ENCODE data around the gene CT45A2. TPM values are rescaled to one million over a fixed set of nuclear protein-coding genes. Genes with fewer than 3 reads are reported as not detected.
"Not testable (repeated sequence)": the region's sequence is repeated elsewhere in the genome, so short reads cannot be mapped to it uniquely, and the experiment has no call there.

CT45A2 gene, protein sequence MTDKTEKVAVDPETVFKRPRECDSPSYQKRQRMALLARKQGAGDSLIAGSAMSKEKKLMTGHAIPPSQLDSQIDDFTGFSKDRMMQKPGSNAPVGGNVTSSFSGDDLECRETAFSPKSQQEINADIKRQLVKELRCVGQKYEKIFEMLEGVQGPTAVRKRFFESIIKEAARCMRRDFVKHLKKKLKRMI
- not detected in 2 replicates for total RNA-seq (2014; rRNA removed; shearing (Covaris generic))
- polyA plus RNA-seq (2014; cell fraction: nucleus; rRNA removed): not detected in 2 replicates

DNA sequence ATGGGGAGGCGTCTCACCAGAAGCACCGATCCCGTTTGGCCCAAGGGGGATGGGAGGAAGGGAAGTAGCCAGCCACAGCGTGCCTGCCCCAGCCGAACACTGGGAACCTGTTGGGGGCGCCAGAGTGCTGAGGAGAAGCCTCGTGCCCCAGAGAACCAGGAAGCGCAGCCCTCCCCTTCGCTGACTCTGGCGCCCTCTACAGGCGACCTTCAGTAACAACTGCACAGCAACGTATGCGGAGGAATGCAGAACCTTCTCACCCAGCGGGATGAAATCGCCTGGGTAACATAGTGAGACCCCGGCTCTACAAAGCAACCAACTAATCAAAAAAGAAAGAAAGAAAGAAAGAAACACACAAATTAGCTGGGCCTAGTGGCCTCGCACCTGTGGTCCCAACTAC, at the start of gene CT45A2:
TSS of gene CT45A2 (minus strand) at position 101 of the 400 bp plus-strand sequence. CDS start 3,747 bp downstream, outside the sequence.
- not testable (repeated sequence) for DNase-seq (ENCODE audit: extremely low read depth, low read depth)

DNA sequence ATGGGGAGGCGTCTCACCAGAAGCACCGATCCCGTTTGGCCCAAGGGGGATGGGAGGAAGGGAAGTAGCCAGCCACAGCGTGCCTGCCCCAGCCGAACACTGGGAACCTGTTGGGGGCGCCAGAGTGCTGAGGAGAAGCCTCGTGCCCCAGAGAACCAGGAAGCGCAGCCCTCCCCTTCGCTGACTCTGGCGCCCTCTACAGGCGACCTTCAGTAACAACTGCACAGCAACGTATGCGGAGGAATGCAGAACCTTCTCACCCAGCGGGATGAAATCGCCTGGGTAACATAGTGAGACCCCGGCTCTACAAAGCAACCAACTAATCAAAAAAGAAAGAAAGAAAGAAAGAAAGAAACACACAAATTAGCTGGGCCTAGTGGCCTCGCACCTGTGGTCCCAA, 34.6 kb upstream of the CT45A2 start, which contains the start of gene CT45A8:
TSS of gene CT45A8 (minus strand) at position 101 of the 400 bp plus-strand sequence. CDS start 3,755 bp downstream, outside the sequence.
- not testable (repeated sequence) for DNase-seq (ENCODE audit: extremely low read depth, low read depth)

DNA sequence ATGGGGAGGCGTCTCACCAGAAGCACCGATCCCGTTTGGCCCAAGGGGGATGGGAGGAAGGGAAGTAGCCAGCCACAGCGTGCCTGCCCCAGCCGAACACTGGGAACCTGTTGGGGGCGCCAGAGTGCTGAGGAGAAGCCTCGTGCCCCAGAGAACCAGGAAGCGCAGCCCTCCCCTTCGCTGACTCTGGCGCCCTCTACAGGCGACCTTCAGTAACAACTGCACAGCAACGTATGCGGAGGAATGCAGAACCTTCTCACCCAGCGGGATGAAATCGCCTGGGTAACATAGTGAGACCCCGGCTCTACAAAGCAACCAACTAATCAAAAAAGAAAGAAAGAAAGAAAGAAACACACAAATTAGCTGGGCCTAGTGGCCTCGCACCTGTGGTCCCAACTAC, 17.4 kb upstream of the CT45A2 start, which contains the start of gene CT45A7:
TSS of gene CT45A7 (minus strand) at position 101 of the 400 bp plus-strand sequence. CDS start 3,747 bp downstream, outside the sequence.
- DNase-seq (ENCODE audit: extremely low read depth, low read depth): not testable (repeated sequence)

DNA sequence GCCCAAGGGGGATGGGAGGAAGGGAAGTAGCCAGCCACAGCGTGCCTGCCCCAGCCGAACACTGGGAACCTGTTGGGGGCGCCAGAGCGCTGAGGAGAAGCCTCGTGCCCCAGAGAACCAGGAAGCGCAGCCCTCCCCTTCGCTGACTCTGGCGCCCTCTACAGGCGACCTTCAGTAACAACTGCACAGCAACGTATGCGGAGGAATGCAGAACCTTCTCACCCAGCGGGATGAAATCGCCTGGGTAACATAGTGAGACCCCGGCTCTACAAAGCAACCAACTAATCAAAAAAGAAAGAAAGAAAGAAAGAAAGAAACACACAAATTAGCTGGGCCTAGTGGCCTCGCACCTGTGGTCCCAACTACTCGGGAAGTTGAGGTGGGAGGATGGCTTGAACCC, 17.1 kb downstream of the CT45A2 start, which contains the start of gene CT45A6:
TSS of gene CT45A6 (minus strand) at position 101 of the 400 bp plus-strand sequence. CDS start 3,794 bp downstream, outside the sequence.
- not testable (repeated sequence) for DNase-seq (ENCODE audit: extremely low read depth, low read depth)

DNA sequence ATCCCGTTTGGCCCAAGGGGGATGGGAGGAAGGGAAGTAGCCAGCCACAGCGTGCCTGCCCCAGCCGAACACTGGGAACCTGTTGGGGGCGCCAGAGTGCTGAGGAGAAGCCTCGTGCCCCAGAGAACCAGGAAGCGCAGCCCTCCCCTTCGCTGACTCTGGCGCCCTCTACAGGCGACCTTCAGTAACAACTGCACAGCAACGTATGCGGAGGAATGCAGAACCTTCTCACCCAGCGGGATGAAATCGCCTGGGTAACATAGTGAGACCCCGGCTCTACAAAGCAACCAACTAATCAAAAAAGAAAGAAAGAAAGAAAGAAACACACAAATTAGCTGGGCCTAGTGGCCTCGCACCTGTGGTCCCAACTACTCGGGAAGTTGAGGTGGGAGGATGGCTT, 34.4 kb downstream of the CT45A2 start, which contains the start of gene CT45A5:
TSS of gene CT45A5 (minus strand) at position 101 of the 400 bp plus-strand sequence. CDS start 3,774 bp downstream, outside the sequence.
- not testable (repeated sequence) for DNase-seq (ENCODE audit: extremely low read depth, low read depth)

DNA sequence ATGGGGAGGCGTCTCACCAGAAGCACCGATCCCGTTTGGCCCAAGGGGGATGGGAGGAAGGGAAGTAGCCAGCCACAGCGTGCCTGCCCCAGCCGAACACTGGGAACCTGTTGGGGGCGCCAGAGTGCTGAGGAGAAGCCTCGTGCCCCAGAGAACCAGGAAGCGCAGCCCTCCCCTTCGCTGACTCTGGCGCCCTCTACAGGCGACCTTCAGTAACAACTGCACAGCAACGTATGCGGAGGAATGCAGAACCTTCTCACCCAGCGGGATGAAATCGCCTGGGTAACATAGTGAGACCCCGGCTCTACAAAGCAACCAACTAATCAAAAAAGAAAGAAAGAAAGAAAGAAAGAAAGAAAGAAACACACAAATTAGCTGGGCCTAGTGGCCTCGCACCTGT, 51.7 kb downstream of the CT45A2 start, which contains the start of gene CT45A3:
TSS of gene CT45A3 (minus strand) at position 101 of the 400 bp plus-strand sequence. CDS start 3,747 bp downstream, outside the sequence.
- DNase-seq (ENCODE audit: extremely low read depth, low read depth): not testable (repeated sequence)

Other genes starting within 250 kb of the CT45A2 start
- not detected in 2 replicates for gene CT45A1, start 106.4 kb downstream of the CT45A2 start, total RNA-seq (2014; rRNA removed; shearing (Covaris generic))
- gene CT45A3, start 51.8 kb downstream of the CT45A2 start, total RNA-seq (2014; rRNA removed; shearing (Covaris generic)): not detected in 2 replicates
- not detected in 2 replicates for gene CT45A5, start 34.5 kb downstream of the CT45A2 start, total RNA-seq (2014; rRNA removed; shearing (Covaris generic))
- gene CT45A6, start 17.2 kb downstream of the CT45A2 start, total RNA-seq (2014; rRNA removed; shearing (Covaris generic)): not detected in 2 replicates
- 0.22 TPM in 1 of 2 replicates, not detected in the other for gene CT45A7, start 17.3 kb upstream of the CT45A2 start, total RNA-seq (2014; rRNA removed; shearing (Covaris generic))
- gene CT45A8, start 34.5 kb upstream of the CT45A2 start, total RNA-seq (2014; rRNA removed; shearing (Covaris generic)): not detected in 2 replicates
- gene CT45A9, start 51.8 kb upstream of the CT45A2 start, total RNA-seq (2014; rRNA removed; shearing (Covaris generic)): not detected in 2 replicates
- not detected in 2 replicates for gene CT45A10, start 73.4 kb upstream of the CT45A2 start, total RNA-seq (2014; rRNA removed; shearing (Covaris generic))
- gene SAGE1, start 73.7 kb upstream of the CT45A2 start, total RNA-seq (2014; rRNA removed; shearing (Covaris generic)): not detected in 2 replicates
- 39.1 and 39.2 TPM in 2 replicates for gene MMGT1, start 154.0 kb upstream of the CT45A2 start, total RNA-seq (2014; rRNA removed; shearing (Covaris generic))
- 15.4 and 18.0 TPM in 2 replicates for gene SLC9A6, start 165.4 kb upstream of the CT45A2 start, total RNA-seq (2014; rRNA removed; shearing (Covaris generic))

Measured in NCI-H460 (cell line).